NCI-H524 (cell line): Measurements from ENCODE around the gene PILRB.
"Not testable (repeated sequence)": the region's sequence is repeated elsewhere in the genome, so short reads cannot be mapped to it uniquely, and the experiment has no call there.

Experiments used
- DNase-seq, 2 experiments: peaks; one replicate each; lab custom pipeline; 2025; lab: John Stamatoyannopoulos, UW

PILRB gene

GRCh38 chr7:100356416-100357068 lies 1.4 kb upstream of the PILRB start:
- no peak for DNase-seq

DNA sequence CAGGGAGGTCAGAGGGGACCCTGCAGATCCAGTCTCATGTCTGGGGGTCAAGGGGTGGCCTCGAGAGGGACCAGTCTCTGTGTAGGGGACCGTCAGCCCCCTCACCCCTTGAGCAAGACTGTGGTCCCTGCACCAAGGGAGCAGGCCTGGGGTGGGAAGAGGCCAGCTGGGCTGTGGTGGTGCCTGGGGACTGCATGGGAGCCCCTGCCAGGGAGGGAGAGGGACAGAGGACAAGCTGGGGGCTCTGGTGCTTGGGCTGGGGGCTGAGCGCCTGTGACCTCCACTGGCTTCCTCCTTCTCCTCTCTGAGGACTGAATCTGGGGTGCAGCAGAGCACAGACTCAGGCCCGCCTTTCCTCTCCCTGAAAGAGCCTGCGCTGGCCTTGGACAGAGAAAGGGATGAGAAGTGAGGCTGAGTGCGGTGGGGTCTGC lies 771 bp upstream of the PILRB start:
- no peak for DNase-seq

GRCh38 chr7:100358857-100359212 lies 918 bp downstream of the PILRB start:
- no peak for DNase-seq

GRCh38 chr7:100360135-100360854 lies 2.4 kb downstream of the PILRB start:
- DNase-seq = no peak

DNA sequence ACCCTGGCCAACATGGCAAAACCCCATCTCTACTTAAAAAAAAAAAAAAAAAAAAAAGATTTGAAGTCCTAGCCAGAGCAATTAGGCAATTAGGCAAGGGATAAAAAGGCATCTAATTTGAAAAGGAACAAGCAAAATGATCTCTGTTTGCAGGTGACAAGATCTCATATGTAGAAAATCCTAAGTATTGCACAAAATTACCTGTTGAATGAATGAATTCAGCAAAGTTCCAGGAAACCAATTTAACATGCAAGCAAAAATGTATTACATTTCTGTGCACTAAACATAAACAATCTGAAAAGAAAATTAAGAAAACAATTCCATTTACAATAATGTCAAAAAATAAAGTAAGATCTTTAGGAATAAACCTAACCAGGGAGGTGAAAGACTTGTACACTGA lies 5.2 kb downstream of the PILRB start:
- no peak for DNase-seq

GRCh38 chr7:100363797-100364196 lies 5.9 kb downstream of the PILRB start:
- not testable (repeated sequence) for DNase-seq

GRCh38 chr7:100364480-100364879 lies 6.6 kb downstream of the PILRB start:
- no peak for DNase-seq

DNA sequence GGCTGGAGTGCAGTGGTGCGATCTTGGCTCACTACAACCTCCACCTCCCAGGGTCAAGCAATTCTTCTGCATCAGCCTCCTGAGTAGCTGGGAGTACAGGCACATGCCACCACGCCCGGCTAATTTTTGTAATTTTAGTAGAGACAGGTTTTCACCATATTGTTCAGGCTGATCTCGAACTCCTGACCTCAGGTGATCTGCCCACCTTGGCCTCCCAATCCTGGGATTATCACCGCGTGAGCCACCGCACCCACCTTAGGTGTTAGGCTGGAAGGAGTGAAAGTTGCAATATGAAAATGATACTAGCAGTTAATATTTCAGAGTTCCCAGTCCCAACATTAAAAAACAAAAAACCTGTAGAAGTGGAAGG lies 8.1 kb downstream of the PILRB start:
- not testable (repeated sequence) for DNase-seq

DNA sequence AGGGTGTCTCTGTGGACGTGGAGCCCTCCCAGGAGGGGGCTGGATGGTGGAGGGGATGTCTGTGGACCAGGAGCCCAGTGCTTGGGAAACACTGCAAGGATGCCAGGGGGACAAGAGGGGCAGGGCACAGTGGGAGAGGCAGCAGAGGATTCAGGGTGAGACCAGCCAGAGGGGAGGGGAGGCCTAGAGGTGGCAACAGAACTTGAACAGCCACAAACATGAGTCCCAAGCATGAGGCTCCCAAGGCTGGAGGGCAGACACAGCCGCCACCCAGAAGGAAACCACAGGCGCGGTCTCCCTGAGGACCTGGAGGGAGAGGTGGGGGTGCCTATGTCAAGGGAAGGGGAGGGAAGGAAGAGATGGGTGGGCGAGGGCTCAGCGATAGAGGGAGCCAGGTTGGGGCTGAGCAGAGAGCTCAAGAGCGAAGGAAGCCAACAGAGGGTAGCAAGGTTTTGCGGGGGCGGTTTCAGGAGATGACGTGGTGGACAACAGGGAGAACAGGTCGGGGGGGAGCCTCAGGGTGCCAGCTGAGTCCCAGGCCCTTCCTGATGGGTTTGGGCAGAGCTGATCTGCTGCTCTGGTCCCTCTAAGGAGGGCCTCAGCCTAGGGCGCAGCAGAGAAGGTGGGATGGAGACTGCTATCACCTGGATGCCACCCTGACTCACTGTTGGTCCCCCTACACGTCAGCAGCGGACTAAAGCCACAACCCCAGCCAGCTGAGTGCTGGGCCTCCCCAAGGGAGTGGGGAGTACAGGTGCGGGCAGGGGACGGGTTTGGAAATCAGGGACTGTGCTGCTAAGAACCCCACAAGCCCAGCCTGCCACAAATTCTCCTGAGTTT lies 8.7 kb downstream of the PILRB start:
- DNase-seq = no peak

GRCh38 chr7:100367251-100367620 lies 9.3 kb downstream of the PILRB start:
- no peak for DNase-seq

GRCh38 chr7:100367676-100368613 lies 10.0 kb downstream of the PILRB start:
- peak in 1 of 2 experiments; percentile 53 for DNase-seq

GRCh38 chr7:100369105-100369504 lies 11.2 kb downstream of the PILRB start:
- no peak for DNase-seq

- no peak for DNase-seq
Measured at GRCh38 chr7:100370303-100370702, 12.4 kb downstream of the PILRB start.

- DNase-seq = no peak
Measured at GRCh38 chr7:100370746-100371145, 12.8 kb downstream of the PILRB start.

GRCh38 chr7:100371561-100372171 lies 13.7 kb downstream of the PILRB start:
- DNase-seq = no peak

DNA sequence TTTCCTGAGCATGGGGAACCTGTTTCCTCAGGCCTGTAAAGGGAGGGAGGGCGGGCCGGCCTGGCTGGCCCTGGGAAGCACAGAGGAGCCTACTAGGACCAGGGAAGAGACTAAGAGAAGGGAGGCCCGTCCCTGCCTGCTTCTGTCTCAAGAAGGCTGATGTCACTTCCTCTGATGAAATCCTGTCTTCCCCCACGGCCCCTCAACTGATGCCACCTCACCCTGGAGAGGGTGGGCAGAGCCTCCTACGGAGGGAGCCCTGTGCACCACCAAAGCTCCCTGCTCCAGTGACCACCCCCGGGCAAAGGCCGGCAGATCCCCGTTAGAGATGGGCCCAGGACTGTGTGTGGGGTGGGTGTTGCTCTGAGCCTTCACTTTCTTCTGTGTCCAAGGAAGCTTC lies 14.3 kb downstream of the PILRB start:
- no peak for DNase-seq

DNA sequence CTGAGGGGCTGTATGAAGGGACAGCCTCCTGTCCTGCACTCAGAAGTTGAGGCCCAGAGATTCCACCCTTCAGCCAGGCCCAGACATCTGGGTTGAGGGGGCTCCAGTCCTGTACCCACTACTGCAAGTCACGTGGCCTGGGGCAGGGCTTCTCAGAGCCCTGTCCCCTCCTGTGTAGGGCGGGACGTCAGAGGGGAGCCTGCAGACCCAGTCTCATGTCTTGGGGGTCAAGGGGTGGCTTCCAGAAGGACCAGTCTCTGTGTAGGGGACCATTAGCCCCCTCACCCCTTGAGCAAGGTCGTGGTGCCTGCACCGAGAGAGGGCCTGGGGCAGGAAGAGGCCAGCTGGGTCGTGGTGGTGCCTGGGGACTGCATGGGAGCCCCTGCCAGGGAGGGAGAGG lies 14.8 kb downstream of the PILRB start:
- DNase-seq = no peak

GRCh38 chr7:100373261-100373831 lies 15.4 kb downstream of the PILRB start, which contains the start of gene PILRA:
Gene PILRA, plus strand, starts transcription at chr7:100373487. Its CDS starts 170 bp downstream, at chr7:100373657.
- no peak for DNase-seq

DNA sequence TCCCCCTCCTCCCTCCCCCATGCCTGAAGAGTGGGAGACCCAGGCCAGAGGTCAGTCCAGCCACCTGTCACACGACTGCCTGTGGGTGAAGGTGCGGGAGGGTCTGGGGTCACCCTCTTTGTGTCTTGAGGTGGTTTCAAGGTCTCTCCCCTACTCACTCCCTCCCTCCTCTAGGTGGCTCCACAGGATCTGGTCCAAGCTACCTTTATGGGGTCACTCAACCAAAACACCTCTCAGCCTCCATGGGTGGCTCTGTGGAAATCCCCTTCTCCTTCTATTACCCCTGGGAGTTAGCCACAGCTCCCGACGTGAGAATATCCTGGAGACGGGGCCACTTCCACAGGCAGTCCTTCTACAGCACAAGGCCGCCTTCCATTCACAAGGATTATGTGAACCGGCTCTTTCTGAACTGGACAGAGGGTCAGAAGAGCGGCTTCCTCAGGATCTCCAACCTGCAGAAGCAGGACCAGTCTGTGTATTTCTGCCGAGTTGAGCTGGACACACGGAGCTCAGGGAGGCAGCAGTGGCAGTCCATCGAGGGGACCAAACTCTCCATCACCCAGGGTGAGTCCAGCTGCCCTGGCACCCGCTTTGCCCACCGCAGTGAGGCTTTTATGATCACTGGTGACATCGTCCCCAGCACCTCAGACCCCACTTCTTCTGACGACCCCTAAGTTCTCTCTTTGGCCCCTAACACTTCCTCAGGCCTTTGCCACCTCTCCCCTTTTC lies 16.1 kb downstream of the PILRB start:
- DNase-seq = not testable (repeated sequence)

DNA sequence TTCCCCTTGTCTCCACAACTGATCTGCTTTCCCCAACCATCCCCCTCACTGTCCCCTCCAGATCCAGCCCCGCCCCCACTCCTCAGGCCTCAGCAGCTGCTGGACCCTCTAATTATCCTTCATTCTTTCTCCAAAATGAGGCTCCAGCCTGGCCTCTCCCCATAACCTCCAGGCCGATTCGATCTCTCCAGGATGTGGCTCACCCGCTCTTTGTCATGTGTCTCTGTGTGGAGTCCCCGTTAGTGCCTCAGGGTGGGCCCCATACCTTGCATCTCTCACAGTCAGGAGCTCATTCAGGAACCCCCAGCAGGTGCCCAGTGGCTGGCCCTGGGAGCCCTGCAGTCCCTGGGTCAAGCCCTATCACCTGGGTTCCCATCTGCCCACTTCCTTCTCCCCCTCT lies 16.7 kb downstream of the PILRB start:
- DNase-seq = no peak
